Mammary epithelial cell (primary cell): ENCODE measurements around the gene N4BP2L1.

ENCODE experiments used
- EZH2 ChIP-seq: IDR thresholded peaks from 2 replicates; pipeline ENCODE4 v1.6.1; 2012; ENCODE audit warnings: low read length, inconsistent platforms, borderline replicate concordance
- TF ChIP-seq, protein P1 (sequence below), 2 donors: IDR thresholded peaks in 1 of 2; conservative IDR thresholded peaks in 1 of 2; 2 replicates each; pipeline ENCODE4 v1.5.1; 2011 to 2012; ENCODE audit warnings: inconsistent platforms in 2 of 2, low read length in 2 of 2, mild to moderate bottlenecking in 2 of 2, control low read depth in 1 of 2, low read depth in 1 of 2; ENCODE audit not compliant: insufficient read depth in 1 of 2; ENCODE audit errors: extremely low read depth in 1 of 2

DNA sequence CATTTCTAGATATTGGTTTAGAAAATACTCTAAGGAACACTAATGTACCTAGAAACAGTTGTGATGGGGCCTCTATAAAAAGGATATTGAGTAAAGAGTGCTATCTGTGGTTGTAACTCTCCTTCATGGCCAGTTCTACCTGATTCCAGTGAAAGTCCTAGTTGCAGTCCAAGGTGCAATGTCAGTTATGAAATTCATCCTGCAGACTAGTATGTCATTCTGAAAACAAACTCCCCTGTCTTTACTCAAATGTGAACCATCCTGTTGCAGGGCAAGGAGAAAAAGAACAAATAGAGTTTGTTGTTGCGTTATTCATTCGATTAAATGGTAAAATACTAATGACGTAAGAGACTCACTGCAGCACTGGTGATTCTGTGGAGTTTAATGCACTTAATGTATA lies 18.3 kb upstream of the N4BP2L1 start:
- TF ChIP-seq, protein P1, sequence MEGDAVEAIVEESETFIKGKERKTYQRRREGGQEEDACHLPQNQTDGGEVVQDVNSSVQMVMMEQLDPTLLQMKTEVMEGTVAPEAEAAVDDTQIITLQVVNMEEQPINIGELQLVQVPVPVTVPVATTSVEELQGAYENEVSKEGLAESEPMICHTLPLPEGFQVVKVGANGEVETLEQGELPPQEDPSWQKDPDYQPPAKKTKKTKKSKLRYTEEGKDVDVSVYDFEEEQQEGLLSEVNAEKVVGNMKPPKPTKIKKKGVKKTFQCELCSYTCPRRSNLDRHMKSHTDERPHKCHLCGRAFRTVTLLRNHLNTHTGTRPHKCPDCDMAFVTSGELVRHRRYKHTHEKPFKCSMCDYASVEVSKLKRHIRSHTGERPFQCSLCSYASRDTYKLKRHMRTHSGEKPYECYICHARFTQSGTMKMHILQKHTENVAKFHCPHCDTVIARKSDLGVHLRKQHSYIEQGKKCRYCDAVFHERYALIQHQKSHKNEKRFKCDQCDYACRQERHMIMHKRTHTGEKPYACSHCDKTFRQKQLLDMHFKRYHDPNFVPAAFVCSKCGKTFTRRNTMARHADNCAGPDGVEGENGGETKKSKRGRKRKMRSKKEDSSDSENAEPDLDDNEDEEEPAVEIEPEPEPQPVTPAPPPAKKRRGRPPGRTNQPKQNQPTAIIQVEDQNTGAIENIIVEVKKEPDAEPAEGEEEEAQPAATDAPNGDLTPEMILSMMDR (conservative IDR thresholded peaks at IDR 0.05 in 1 of 2, IDR thresholded peaks at IDR 0.05 in 1 of 2; ENCODE audit: extremely low read depth in 1 of 2, insufficient read depth in 1 of 2, low read depth in 1 of 2, low read length in 2 of 2) = no peak
- no peak for TF ChIP-seq EZH2
